GM19035 (cell line): ENCODE measurements around the gene SEMA6B.
"Not testable (repeated sequence)": the region's sequence is repeated elsewhere in the genome, so short reads cannot be mapped to it uniquely, and the experiment has no call there.

Experiments
- ATAC-seq: cut with Tn5 transposase; IDR thresholded peaks from one replicate; pipeline ENCODE4 v1.9.1; 2021; ENCODE audit not compliant: unreplicated experiment

SEMA6B gene, protein sequence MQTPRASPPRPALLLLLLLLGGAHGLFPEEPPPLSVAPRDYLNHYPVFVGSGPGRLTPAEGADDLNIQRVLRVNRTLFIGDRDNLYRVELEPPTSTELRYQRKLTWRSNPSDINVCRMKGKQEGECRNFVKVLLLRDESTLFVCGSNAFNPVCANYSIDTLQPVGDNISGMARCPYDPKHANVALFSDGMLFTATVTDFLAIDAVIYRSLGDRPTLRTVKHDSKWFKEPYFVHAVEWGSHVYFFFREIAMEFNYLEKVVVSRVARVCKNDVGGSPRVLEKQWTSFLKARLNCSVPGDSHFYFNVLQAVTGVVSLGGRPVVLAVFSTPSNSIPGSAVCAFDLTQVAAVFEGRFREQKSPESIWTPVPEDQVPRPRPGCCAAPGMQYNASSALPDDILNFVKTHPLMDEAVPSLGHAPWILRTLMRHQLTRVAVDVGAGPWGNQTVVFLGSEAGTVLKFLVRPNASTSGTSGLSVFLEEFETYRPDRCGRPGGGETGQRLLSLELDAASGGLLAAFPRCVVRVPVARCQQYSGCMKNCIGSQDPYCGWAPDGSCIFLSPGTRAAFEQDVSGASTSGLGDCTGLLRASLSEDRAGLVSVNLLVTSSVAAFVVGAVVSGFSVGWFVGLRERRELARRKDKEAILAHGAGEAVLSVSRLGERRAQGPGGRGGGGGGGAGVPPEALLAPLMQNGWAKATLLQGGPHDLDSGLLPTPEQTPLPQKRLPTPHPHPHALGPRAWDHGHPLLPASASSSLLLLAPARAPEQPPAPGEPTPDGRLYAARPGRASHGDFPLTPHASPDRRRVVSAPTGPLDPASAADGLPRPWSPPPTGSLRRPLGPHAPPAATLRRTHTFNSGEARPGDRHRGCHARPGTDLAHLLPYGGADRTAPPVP

DNA sequence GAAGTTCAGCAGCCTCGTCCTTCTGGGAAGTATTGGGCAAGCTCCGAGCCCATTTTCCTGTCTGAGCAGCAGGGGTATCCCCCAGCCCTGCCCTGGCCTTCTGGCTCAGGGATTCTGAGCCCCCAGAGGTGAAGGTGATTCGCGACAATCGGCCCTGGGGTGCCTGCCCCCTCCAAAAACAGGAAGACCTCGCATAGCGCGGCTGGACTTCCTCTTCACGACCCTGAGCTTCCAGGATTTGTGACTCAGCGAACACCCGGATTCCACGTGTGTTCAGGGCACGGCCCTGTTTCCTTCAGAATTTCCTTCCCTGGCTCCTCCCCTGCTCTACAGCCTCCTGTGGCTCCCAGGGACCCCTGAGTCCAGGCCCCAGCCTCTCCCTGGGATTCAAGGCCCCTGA is at the start of gene SEMA6B:
Gene SEMA6B, minus strand, starts transcription at position 116 of the 400 bp plus-strand sequence. CDS start 1,227 bp downstream, outside the sequence.
- no peak for ATAC-seq

DNA sequence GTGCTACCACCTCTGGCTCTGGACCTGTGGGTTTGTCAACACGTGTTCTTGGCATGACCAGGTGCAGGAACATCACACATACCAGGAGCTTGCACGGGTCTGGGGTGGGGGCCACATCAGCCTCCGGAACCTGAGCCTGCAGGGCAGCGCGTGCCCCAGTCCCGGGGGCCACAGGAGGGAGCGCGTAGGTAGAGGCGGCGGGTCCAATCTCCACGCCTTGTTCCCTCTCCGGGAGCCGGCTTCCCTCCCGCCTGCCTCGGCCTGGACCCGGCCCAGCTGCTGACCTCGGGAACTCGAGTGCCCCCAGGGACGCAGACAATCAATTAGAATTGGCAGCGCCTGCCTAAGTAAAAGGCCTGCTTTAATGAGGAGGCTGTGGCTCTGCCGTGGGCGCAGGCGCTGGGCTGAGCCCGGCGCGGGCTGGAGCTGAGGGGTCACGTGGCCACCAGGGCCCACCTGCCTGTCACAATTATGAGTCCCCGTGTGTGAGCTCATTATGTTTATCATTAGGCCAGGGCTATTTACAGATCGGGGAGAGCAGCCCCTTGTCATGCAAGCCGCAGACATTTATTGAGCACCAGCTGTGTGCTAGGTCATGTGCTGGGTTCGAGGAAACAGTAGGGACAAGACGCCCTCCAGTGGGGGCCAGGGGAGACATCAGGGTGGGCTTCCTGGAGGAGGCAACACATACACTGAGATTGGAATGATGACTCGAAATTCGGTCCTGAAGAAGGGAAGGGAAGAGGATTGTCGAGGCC is 47.6 kb upstream of the SEMA6B start:
- ATAC-seq, result no peak

DNA sequence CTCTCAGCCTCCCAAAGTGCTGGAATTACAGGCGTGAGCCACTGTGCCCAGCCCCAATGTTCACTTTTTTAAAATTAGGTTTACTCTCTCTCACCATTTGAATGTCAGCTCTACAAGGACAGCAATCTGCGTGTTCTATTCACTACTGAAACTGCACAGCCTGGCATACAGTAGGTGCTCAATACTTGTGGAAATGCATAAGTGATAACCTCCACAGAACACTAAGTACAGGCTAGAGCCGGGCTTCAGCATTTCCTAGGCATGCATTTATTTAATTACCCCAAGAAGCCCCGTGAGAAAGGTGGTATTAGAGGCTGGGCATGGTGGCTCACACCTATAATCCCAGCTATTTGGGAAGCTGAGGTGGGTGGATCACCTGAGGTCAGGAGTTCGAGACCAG is 46.7 kb upstream of the SEMA6B start:
- no peak for ATAC-seq

DNA sequence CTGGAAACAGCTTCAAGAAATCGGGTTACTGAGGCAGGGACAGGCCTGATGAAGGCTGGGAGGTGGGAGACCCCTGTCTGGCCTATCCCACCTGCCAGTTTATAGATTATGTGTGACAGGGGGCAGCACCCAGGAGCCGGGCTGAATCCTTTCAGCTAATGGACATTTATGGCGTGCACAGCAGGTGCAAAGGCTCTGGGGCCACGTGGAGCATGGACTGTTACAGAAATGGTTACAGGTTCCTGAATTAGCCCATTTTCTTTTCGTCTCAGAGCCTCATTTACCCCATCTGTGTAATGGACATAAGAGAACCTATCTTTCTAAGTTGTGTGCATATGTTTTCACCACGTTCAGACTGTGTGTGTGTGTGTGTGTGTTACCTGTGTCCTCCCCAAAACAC is 45.4 kb upstream of the SEMA6B start:
- no peak for ATAC-seq

DNA sequence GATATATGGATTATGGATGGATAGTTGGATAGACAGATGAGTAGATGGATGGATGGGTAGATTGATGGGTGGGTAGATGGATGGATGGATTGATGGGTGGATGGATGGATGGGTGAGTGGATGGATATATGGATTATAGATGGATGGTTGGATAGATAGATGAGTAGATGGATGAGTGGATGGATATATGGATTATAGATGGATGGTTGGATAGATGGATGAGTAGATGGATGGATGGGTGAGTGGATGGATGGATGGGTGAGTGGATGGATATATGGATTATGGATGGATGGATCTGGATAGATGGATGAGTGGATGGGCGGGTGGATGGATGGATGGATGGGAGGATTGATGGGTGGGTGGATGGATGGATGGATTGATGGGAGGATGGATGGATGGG is 43.4 kb upstream of the SEMA6B start:
- no peak for ATAC-seq

DNA sequence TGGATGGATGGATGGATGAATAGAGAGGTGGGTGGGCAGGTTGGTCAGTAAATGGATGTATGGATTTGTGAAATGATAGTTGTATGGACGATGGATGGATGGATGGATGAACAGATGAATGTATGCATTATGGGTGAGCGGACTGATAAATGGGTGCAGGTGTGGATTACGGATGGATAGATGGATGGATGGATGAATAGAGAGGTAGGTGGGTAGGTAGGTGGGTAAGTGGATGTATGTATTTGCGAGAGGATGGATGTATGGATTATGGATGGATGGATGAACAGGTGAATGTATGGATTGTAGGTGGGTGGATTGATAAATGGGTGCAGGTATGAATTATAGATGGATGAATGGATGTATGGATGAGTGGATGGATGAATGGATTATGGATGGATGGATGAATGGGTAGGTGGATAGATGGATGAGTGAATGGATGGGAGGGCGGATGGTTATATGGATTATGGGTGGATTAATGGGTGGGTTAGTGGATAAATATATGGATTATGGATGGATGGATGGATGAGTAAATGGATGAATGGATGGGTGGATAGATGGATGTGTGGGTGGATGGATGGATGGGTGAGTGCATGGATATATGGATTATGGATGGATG is 42.8 kb upstream of the SEMA6B start:
- ATAC-seq, result no peak

DNA sequence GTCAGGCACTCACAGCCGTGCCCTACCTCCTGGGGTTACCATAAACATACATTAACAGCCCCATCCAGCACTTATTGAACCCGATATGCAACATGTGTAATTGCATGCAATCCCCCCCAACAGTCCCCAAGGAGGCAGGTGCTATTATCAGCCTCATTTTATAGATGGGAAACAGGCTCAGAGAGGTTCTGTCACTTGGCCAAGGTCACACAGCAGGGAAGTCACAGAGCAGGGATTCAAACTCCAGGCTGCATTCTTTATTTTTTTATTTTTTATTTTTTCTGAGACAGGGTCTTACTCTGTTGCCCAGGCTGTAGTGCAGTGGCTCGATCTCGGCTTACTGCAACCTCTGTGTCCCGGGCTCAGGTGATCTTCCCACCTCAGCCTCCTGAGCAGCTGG is 41.4 kb upstream of the SEMA6B start:
- no peak for ATAC-seq

DNA sequence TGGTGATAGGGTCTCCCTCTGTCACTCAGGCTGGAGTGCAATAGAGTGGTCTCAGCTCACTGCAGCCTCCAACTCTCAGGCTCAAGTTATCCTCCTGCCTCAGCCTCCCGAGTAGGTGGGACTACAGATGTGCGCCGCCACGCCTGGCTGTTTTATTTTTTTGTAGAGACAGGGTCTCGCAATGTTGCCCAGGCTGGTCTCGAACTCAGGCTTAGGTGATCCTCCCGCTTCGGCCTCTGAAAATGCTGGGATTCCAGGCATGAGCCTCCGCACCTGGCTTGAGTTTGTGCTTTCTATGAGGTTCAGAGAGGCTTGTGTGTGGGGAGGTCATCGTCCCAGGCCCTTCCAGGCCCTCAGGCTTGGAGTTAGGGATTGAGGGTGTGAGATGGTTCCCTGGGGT is 40.6 kb upstream of the SEMA6B start:
- no peak for ATAC-seq

DNA sequence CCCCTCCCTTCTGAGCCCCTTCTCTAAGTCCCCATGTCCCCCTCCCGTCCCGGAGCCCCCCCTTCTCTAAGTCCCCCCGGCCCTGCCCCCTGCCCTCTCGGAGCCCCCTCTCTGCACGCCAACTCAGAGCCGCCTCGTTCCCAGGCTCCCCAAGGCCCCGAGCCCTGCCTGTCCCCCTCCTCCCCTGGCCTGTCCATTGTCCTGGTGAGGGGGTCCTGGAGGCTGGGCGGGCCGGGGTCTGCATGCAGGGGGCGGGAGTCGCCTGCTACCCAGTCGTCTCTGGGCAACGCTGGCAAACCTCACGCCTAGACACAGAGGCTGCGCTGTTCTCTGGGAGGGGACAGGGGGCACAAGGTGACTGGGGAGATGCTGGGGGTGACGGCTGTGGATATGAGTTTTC is 39.2 kb upstream of the SEMA6B start:
- no peak for ATAC-seq

DNA sequence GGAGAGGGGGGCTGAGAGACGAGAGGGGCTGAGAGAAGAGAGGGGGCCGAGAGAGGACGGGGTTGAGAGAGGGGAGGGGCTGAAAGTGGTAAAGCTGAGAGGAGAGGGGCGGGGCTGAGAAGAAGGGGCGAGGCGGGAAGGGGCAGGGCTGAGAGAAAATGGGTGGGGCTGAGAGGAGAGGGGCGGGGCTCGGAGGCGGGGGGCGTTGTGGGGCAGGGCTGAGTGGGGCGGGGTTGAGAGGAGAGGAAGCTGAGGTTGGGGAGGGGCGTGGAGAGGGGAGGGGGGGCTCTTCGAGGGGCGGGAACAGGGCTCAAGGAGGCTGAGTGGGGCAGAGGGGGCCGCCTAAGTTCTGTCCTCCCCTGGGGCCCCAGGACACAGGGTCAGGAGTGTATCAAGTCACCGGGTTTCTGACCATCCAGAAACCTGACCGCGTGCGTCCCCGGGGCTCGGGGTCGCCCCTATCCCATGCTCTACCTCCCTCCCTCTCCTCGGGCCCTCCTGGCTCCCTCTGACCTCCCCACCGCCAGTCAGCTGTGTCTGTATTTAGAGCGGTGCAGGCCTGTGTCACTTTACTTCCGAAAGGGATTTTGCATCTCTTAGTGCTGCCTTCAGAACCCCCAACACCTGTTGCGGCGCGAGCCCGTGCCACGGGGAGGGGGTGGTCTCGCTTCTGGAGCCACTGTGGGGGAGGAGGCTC is 38.6 kb upstream of the SEMA6B start:
- no peak for ATAC-seq

DNA sequence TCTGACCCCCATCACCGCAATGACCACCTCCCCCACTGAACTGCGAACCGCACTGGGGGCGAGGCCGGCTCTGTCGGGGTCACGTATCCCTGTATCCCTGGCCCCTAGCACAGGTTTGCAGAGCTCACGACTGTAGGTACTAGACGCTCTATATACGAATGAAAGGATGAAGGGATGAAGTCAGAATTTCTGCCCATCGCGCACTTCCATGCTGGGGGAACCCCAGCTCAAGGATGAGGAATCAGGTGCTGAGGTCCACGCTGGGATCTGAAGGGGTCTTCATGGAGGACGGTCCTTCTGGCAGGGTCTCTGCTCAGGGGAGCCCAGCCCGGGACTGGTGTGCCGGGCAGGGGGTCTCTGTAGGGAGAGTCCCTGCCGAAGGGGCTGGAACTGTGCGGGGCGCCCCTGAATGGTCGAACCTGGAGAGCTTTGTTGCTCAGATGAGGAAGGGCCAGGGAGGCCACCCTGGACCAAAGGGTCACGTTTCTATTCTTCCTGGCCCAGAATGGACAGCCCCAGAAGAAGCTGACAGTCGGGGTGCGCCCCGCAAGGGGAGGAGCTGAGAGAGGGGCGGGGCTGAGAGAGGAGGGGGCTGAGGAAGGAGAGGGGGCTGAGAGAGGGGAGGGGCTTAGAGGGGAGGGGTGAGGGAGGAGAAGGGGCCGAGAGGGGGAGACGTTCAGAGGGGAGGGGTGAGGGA is 37.9 kb upstream of the SEMA6B start:
- ATAC-seq, result no peak

DNA sequence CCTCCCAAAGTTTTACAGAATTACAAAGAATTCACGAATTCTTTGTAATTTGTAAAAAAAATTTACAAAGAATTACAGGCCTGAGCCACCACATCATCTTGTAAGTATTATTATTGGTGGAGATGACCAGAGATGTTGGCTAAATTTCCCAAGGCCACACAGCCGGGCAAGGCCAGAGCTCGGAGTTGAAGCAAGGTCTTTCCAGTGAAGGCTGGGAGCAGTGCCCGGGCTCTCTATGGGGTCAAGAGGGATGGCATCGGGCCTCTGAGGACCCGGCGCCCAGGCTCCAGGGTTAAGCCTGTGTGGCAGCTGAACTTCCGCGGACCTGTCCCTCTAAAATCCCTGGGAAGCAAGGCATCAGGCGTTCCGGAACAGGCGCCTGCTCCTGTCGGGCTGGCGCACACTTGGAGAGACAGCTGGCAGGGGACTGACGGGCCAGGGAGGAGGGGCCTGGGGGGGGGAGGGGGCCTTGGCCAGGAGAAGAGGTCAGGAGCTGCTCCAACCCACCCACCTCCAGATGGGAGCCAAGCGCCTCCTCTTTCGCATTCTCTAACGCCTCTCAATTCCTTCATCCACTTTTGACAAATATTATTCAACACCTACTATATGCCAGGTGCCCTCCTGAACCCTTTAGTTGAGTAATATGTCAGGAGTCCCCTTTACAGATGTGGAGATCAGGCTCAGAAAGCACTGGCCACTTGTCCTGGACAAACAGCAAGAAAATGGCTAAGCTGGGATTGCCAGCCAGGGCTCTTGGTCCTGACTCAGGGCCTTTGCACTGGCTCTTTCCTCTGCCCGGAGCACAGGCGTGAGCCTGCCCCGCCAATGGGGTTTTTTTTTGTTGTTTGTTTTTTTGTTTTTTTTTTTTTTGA is 36.8 kb upstream of the SEMA6B start:
- no peak for ATAC-seq

DNA sequence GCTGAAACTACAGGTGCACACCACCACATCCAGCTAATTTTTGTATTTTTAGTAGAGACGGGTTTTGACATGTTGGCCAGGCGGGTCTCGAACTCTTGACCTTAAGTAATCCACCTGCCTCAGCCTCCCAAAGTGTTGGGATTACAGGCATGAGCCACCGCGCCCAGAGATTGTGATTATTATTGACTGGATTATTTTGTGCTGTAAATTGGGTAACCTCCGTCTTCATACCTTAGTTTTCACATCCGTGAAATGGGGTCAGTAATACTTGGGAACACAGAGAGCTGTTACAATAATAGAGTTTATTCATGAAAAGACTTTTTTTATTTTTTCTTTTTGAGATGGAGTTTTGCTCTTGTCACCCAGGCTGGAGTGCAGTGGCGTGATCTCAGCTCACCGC is 35.7 kb upstream of the SEMA6B start:
- not testable (repeated sequence) for ATAC-seq

DNA sequence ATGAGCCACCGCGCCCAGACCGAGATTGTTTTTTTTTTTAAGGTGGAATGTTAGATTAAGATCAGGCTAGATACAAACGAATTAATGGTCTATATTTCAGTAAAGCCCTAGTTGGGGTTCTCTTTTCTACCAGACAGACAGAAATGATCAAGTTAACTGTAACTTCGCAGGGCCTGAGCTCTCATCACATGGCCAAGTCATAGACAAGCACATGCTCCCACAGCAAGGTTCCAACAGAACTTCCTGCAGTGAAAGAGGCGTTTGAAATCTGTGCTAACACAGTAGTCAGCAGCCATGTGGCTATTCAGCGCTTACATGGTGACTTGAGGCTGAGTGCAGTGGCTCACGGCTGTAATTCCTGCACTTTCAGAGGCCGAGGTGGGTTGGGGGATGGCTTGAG is 34.7 kb upstream of the SEMA6B start:
- no peak for ATAC-seq

DNA sequence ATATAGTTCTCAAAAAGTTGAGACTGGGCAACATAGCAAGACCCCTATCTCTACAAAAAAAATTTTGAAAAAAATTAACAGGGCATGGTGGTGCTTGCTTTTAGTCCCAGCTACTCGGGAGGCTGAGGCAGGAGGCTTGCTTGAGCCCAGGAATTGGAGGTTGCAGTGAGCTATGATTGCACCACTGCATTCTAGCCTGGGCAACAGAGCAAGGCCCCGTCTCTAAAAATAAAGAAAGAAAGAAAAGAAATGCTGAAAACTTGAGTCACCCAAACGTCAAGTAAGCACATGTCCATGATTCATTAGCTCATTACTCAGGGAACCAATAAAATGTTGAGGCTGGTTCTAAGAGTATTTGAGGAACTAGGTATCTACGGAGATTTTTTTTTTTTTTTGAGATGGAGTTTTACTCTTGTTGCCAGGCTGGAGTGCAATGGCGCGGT is 33.9 kb upstream of the SEMA6B start:
- ATAC-seq, result no peak

DNA sequence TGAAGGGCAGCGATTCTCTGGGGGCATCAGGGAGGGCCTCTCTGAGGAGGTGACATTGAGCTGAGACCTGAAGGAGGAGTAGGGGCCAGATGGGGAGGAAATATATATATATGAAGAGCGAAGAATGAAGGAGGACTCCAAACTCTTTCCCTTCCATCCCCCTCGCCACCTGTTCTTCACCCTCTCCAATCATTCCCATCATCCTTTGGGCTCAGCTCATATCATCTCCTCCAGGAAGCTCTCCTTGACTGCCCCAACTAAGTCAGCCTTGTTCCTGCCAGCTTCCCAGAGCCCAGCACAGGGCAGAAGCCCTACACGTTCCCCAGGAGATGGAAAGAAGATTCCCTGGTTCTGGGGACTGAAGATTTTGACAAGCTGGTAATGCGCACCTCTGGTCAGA is 33.0 kb upstream of the SEMA6B start:
- ATAC-seq, result no peak

DNA sequence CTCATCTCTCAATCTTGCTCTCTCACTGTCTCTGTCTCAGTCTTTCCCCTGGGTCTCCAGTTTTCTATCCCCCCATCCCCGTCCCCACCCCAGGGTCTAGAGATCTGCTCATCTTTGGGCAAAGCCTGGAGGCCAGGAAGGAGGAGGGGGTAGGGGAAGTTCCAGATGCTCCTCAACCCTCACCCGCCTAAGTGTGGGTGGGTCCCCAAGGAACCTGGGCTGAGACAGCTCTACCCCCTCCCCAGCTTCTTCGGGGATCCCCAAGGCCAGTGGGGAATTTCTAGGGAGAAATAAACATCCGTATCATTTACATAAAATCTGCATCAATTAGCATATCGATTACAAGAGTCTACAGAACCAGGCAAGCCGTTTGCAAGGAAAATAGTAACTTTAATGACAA is 31.8 kb upstream of the SEMA6B start:
- no peak for ATAC-seq

DNA sequence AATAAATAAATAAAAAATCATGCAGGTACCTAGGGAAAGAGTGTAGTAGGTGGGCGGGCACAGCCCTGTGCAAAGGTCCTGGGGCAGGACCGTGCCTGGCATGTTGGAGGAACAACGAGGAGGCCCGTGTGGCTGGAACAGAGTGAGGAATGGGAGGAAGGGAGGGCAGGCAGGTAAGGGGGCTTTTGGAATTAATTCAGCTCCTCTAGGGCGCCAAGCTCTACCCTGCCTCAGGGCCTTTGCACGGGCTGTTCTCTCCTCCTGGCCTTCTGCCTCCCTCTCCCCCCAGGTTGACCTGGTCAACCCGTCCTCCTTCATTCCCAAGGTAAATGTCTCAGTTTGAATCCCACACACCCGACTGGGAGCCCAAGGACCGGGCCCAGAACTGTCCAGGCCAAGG is 31.1 kb upstream of the SEMA6B start:
- ATAC-seq, result no peak
